Measurements from ENCODE around the gene KCTD15.
A peak's percentile ranks its signal among the peaks of the same experiment; 100 is the strongest.

Gene KCTD15

GRCh38 chr19:33796164-33796875, at the start of gene KCTD15:
TSS of gene KCTD15 (plus strand) at chr19:33796870. CDS start at chr19:33800455, 3,585 bp downstream.
- DNase-seq = no peak

GRCh38 chr19:33747273-33747672, 49.4 kb upstream of the KCTD15 start:
- no peak for DNase-seq

GRCh38 chr19:33748231-33748630, 48.4 kb upstream of the KCTD15 start:
- no peak for DNase-seq

GRCh38 chr19:33749016-33749415, 47.7 kb upstream of the KCTD15 start:
- DNase-seq = no peak

GRCh38 chr19:33749619-33750175, 47.0 kb upstream of the KCTD15 start:
- DNase-seq = no peak

GRCh38 chr19:33750587-33751435, 45.9 kb upstream of the KCTD15 start:
- DNase-seq = no peak

- no peak for DNase-seq
These were observed 45.3 kb upstream of the KCTD15 start for GRCh38 chr19:33751436-33751770.

- no peak for DNase-seq
These were observed 44.5 kb upstream of the KCTD15 start for GRCh38 chr19:33752018-33752800.

GRCh38 chr19:33752945-33753344, 43.7 kb upstream of the KCTD15 start:
- DNase-seq = no peak

GRCh38 chr19:33754361-33754760, 42.3 kb upstream of the KCTD15 start:
- no peak for DNase-seq

- no peak for DNase-seq
These were observed 41.3 kb upstream of the KCTD15 start for GRCh38 chr19:33755099-33756035.

GRCh38 chr19:33756177-33756576, 40.5 kb upstream of the KCTD15 start:
- no peak for DNase-seq

GRCh38 chr19:33758541-33759013, 38.1 kb upstream of the KCTD15 start:
- DNase-seq = no peak

- no peak for DNase-seq
These were observed 37.3 kb upstream of the KCTD15 start for GRCh38 chr19:33759356-33759755.

- no peak for DNase-seq
These were observed 32.9 kb upstream of the KCTD15 start for GRCh38 chr19:33763633-33764371.

- DNase-seq = no peak
These were observed 30.0 kb upstream of the KCTD15 start for GRCh38 chr19:33766623-33767022.

- no peak for DNase-seq
These were observed 28.7 kb upstream of the KCTD15 start for GRCh38 chr19:33767898-33768413.

GRCh38 chr19:33769208-33769607, 27.5 kb upstream of the KCTD15 start:
- DNase-seq = no peak

- DNase-seq = no peak
These were observed 26.6 kb upstream of the KCTD15 start for GRCh38 chr19:33770107-33770506.

- DNase-seq = peak; percentile 36 to 70
These were observed 25.1 kb upstream of the KCTD15 start for GRCh38 chr19:33771384-33772101.

All from CD4-positive, alpha-beta T cell treated with Interferon alpha-2 for 1 hour (primary cell).